ENCODE data around the gene RICTOR.

The RICTOR gene

DNA sequence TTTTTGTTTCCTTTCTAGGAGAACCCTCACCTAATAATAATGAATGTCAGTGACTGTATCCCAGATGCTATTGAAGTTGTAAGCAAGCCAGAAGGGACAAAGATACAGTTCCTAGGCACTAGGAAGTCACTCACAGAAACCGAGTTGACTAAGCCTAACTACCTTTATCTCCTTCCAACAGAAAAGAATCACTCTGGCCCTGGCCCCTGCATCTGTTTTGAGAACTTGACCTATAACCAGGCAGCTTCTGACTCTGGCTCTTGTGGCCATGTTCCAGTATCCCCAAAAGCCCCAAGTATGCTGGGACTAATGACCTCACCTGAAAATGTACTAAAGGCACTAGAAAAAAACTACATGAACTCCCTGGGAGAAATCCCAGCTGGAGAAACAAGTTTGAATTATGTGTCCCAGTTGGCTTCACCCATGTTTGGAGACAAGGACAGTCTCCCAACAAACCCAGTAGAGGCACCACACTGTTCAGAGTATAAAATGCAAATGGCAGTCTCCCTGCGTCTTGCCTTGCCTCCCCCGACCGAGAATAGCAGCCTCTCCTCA, 141.3 kb downstream of the RICTOR start:
- no peak for DNase-seq

- DNase-seq: no peak
Observed at GRCh38 chr5:38931731-38932130, 142.5 kb downstream of the RICTOR start.

- no peak for DNase-seq
Observed at GRCh38 chr5:38929838-38930237, 144.4 kb downstream of the RICTOR start.

DNA sequence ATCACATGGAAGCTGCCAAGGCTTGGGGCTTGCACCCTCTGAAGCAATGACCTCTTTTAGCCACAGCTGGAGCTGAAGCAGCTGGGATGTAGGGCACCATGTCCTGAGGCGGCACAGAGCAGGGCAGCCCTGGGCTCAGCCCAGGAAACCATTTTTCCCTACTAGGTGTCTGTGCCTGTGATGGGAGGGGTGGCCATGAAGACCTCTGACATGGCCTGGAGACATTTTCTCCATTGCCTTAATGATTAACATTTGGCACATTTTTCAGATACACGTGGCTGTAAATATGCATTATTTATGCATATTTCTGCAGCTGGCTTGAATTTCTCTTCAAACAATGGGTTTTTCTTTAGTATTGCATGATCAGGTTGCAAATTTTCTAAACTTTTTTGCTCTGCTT, 146.7 kb downstream of the RICTOR start:
- DNase-seq: no peak

DNA sequence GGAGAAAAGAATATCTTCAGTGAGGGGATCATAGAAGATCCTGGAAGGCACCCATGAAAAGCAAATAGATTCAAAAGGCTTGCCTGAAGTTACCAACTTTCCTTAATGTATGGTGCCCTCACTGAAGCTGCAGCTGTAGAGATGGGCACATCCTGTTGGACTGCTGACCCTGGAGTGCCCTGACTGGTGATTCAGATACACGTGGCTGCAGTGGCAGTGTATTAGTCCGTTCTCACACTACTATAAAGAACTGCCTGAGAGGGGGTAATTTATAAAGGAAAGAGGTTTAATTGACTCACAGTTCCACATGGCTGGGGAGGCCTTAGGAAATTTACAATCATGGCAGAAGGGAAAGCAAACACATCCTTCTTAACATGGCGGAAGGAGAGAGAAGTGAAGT, 148.1 kb downstream of the RICTOR start:
- no peak for DNase-seq

DNA sequence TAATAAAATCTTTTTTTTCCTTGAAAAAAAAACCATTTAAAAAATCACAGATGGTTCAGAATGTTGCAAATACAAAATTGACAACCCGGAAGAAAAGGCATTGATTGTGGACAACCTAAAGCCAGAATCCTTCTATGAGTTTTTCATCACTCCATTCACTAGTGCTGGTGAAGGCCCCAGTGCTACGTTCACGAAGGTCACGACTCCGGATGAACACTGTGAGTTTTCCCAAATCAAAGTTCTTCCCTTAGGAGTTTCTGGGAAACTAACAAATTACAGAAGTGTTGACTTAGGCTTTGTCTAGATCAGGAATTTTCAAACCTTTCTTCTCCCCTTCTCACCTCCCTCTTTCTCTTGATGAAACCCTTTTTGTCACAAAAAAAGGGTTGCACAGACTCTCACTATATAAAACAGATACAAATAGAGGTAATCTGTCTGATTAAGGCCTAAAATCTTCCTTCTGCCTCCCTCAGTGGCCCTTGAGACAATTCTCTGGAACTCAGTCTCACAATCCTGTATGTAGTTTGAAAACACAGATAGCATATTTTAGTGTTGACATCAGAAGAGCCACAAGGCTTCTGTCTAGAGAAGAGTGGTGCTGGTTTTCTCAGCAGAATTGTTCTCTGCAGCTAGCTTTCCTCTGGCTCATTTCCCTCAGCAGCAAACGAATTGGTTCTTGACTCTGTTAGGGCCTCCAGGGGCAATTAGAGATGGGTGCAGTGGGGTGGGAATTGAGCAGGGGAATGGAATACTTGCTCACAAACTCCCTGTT, 148.9 kb downstream of the RICTOR start:
- DNase-seq: peak; percentile 17

DNA sequence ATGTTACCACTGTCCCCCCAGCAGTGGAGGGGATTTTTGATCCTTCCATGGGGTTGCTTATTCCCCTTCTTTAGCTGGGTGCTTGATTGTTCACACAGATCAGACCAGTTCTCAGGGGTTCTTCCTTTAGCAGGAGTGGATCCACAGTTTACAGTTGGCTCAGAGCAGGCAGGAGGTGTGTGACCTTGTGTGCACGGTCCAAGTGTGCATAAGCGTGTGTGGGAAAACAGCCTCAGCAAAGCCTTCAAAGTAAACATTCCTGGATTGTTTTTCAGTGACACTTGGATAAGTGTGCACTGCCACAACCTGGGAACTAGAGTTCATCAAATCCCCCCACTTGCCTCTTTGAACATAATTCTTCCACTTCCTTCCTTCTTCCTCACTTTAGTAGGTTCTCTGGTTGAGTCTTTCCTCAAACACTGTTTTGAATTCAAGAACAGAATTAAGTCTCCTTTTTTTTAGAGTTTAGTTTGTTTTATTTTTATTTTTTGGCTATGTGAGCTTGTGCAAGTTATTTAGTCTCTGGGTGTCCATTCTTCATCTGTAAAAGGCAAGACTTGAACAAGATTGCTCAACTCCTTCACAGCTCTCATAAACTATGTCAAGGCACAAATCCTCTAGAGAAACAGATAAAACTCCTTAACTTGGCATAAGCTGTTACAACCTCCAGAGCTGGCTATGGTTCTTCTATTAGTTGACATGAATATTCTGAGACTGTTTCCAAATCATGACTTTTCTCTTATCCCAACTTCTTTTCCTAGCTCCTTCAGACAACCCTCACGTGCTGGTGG, 150.3 kb downstream of the RICTOR start:
- DNase-seq: no peak

DNA sequence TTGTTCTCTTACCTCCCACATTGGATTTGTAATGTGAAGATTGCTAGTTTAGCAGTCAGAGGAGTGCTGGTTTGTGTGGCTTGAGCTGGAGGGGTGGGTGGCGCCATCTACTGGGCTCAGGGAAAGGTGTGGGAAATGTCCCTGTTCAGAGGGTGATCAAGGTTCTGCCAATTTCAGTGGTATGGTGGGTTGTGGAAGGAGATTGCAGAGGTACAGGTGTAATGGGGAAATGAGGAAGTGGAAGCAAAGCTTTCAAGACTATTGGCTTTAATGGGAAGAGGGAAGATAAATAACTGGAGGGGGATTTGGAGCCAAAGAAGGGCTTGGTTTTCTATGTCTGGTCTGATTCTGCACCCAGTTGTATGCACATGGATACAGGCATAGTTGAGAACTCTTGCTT, 152.0 kb downstream of the RICTOR start:
- DNase-seq: peak; percentile 29

- DNase-seq: no peak
Observed at GRCh38 chr5:38921174-38921573, 153.0 kb downstream of the RICTOR start.

DNA sequence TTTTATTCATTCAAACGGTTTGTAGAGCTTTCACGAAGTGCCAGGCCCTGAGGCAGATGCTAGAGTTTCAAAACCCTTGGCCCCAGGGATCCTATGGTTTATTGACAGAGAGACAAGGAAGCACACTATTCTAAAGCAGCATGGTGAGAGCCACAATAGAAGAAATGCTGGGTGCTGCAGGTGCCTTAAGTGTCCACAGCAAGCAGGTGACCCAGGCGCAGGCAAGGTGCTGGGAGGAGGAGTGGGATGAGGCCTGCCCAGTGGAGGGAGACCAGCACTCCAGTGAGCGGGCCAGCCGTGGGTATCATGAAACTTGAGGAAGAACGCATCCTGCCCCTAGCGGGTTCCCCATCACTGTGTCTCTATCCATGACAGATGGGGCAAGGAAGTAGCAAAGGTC, 157.4 kb downstream of the RICTOR start:
- DNase-seq: no peak

DNA sequence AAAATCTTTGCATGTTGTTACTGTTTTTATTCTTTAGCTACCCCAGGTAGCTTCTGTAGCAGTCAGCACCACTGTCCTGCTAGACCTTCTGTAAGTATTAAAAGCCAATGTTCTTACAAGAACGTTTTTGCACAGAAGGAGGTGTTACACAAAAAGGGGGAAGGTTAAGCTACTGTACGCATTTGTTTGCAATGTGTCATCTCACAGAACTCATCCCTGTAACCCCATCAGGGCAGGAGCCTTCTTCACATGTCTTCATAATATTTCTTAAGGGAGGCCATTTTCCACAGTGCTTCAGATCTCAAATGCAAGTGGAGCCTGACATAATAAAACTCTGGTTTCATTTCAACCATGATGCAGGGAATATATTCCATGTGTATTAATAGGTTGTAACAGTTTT, 160.5 kb downstream of the RICTOR start:
- DNase-seq: no peak

GRCh38 chr5:38911933-38912332, 162.3 kb downstream of the RICTOR start:
- DNase-seq: no peak

- no peak for DNase-seq
Observed at GRCh38 chr5:38906503-38906902, 167.7 kb downstream of the RICTOR start.

DNA sequence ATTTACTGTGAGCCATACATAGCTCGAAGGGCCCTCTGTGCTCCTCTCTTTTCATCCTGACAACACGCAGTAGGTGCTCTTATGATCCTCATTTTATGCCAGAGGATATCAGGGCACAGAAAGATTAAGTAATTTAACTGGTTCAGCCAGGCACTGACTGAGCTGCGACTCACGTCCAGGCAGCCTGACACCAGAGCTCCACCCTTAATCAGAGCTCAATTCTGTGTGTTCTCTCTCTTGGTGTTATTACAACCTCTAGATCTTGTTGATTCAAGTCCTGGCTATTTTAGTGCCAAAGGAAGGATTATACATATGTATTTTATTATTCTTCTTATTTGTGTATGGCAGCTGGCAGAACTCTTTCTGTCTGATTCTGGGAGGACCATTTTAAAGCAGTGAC, 168.7 kb downstream of the RICTOR start:
- no peak for DNase-seq

DNA sequence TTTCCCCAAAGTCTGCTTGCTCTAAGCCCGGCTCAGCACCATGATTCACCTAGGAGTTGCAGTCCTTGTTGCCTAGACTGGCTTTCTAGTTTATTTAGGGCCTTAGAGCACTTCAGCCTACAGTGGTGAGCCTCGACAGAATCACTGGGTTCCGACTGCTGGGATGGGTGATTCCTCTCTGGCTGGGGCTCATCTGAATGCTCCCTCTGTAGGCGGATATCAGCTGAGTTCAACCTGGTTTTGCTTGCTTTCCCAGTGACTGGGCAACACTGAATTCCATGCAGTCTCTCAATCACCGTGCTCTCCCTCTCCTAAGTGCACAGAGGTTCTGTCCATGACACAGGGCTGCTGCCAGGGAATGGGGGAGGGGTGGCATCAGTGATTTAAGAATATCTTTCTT, 174.3 kb downstream of the RICTOR start:
- no peak for DNase-seq

DNA sequence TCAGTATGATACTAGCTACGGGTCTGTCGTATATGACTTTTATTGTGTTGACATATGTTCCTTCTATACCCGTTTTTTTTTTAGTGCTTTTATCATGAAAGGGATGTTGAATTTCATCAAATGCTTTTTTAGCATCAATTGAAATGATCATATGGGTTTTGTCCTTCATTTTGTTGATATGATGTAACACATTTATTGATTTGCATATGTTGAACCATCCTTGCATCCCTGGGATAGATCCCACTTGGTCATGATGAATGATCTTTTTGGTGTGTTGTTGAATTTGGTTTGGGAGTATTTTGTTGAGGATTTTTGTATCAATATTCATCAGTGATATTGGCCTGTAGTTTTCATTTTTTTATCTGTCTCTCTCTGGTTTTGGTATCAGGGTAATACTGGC, 177.4 kb downstream of the RICTOR start:
- no peak for DNase-seq

- DNase-seq: no peak
Observed at GRCh38 chr5:38892363-38892762, 181.8 kb downstream of the RICTOR start.

DNA sequence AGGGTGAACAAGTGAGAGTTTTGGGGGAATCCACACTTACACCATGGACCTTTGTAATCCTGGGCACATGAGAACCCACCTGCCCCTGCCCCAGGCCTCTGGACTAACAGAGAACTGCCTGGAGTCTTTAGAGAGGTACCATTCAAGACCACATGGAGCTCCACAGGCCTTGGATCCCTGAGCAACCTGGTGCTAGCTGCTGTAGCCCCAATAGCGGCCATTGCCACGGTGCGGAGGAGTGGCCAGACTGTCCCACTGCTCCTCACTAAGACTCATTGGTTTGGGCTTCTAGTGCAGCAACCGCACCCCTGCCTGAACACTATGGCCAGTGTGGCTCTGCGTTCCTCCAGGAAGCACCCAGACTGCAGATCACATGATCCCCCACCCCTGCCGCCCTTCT, 182.6 kb downstream of the RICTOR start:
- no peak for DNase-seq

DNA sequence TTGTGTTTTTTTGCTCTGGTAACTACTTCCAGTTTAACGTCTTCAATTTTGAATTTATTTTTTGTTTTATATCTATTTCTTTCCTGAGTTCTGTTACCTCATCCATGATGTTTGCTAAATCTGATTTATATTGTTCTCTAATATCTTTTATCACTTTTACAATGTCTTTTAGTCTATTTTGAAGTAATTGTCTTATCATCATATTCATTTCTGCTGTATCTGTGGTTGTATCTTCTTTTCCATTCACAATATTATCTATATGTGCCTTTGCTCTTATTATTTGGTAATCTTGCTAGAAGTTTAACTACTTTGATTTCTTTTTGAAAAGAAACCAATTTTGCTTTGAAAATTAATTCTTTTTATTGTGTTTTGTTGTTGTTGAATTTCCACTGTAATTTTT, 184.8 kb downstream of the RICTOR start:
- no peak for DNase-seq

GRCh38 chr5:38888041-38888440, 186.2 kb downstream of the RICTOR start:
- no peak for DNase-seq

Measured in kidney glomerular epithelial cell (primary cell).